Measurements from ENCODE around the gene NATD1.

- TF ChIP-seq POLR2A (IDR thresholded peaks at IDR 0.05) = no peak
- TF ChIP-seq CTCF (IDR thresholded peaks at IDR 0.05) = no peak
- no peak for TF ChIP-seq POLR2AphosphoS5 (IDR thresholded peaks at IDR 0.05)
Measured at GRCh38 chr17:21201874-21202273, 51.3 kb downstream of the NATD1 start.
